ENCODE measurements around the gene RELL2.
A peak's percentile ranks its signal among the peaks of the same experiment; 100 is the strongest.

Gene RELL2

GRCh38 chr5:141617682-141618029 lies 19.1 kb upstream of the RELL2 start:
- DNase-seq (ENCODE audit: extremely low spot score): no peak
- ChIA-PET CTCF (interaction anchor here (1.1 to 17.1 kb wide), 8 partner anchors 14 to 142 kb away, joined by 3 to 442 read pairs (median 7); partner anchors contain the start of genes HDAC3, PCDHGC3 and RELL2), POLR2A (interaction anchor here (1.3 kb wide), 1 partner anchor 19 kb away, joined by 6 read pairs; the partner anchor contains the start of genes HDAC3 and RELL2)
- TF ChIP-seq, protein P1, sequence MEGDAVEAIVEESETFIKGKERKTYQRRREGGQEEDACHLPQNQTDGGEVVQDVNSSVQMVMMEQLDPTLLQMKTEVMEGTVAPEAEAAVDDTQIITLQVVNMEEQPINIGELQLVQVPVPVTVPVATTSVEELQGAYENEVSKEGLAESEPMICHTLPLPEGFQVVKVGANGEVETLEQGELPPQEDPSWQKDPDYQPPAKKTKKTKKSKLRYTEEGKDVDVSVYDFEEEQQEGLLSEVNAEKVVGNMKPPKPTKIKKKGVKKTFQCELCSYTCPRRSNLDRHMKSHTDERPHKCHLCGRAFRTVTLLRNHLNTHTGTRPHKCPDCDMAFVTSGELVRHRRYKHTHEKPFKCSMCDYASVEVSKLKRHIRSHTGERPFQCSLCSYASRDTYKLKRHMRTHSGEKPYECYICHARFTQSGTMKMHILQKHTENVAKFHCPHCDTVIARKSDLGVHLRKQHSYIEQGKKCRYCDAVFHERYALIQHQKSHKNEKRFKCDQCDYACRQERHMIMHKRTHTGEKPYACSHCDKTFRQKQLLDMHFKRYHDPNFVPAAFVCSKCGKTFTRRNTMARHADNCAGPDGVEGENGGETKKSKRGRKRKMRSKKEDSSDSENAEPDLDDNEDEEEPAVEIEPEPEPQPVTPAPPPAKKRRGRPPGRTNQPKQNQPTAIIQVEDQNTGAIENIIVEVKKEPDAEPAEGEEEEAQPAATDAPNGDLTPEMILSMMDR (IDR thresholded peaks at IDR 0.05; ENCODE audit: control extremely low read depth, extremely low read depth, low read depth, missing control alignments): no peak

DNA sequence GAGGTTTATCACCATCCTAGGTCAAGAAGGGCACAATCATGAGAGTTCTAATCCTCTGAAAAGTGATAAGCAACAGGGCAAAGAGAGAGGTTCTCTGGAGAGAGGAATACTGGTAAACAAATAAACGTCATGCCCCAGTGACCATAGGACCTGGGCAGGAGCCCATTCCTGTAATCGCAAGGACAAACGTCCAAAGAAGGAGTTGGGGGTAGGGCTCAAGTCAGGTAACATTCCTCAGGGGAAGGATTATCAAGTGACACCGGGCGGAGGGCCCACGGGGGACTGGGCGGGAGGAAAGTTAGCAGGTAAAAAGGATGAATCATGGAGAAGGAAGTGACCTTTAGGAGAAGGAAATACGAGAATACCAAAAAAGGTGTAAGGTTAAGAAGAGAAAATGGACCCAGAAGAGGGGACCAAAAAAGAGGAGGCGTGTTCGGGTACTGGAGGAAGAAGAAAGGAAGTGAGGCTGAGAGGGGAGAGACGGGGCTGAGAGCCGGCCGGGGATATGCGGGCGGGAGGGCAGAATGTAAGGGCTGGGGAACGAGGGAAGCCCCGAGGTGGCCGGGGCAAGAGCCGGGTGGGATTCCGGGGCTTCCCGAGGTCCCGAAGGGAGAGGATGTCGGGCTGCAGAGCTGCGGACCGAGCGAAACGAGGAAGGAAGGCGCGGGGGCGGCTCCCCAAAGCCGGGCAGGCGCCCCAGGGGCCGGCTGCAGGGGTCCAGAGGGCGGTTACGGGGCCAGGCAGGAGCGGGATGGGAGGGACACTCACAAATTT lies 18.6 kb upstream of the RELL2 start:
- ChIA-PET POLR2A (interaction anchor here (1.0 to 1.4 kb wide), 3 partner anchors 14 to 26 kb away, joined by 3 to 9 read pairs (median 7); partner anchors contain the start of genes HDAC3 and RELL2), CTCF (interaction anchor here (0.6 to 17.1 kb wide), 31 partner anchors 15 to 354 kb away, joined by 3 to 442 read pairs (median 6); partner anchors contain the start of genes FCHSD1, HDAC3, PCDHGA12 and PCDHGC3)
- TF ChIP-seq, protein P1 (IDR thresholded peaks at IDR 0.05; ENCODE audit: control extremely low read depth, extremely low read depth, low read depth, missing control alignments): no peak
- peak; percentile 51 for DNase-seq (ENCODE audit: extremely low spot score)

DNA sequence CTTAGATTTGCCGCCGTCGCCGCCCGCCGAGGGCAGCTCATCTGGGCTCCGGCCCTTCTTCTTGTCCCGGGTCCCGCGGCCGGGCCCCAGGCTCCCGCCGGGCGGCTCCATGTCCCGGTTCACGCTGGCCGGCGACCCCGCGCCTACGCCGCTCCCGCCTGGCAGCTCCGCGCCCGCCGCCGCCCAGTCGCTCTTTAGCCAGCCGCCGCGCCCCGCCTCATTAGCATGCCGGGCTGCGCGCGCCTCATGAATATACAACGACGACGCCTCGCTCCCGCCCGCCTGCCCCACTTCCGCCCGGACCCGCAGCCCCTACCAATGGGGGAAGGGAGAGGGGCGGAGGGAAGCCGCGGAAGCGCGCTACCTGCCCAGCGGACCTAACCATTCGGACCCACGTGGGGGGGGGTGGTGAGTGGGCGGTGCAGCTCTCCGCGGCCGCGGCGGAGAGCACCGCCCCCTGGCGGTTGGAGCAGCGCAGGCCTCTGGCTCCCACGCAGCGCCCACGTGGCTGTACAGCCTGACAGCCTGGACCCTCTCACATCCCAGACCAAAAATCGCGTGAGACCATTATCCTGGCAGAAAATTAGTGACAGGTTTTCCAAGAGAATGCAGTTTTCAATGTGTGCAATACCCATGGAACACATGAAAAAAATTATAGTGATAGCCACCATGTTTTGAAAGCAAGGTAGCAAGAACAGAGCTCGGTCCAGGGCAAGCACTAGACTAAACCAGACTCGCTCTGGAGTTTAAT lies 17.8 kb upstream of the RELL2 start, which contains the start of gene DIAPH1:
TSS of gene DIAPH1 (minus strand) at position 197 of the 751 bp plus-strand sequence. CDS start at position 111, 86 bp downstream.
- POLR2A ChIA-PET: interaction anchor here (0.6 to 1.9 kb wide), 7 partner anchors 15 to 350 kb away, joined by 3 to 9 read pairs (median 4); partner anchors contain the start of genes HDAC3, RELL2, RNF14 and TAF7
- TF ChIP-seq, protein P1 (IDR thresholded peaks at IDR 0.05; ENCODE audit: control extremely low read depth, extremely low read depth, low read depth, missing control alignments): peak; percentile 92
- CTCF ChIA-PET: interaction anchor here (0.6 to 17.1 kb wide), 27 partner anchors 16 to 353 kb away, joined by 3 to 442 read pairs (median 6); partner anchors contain the start of genes FCHSD1, HDAC3, PCDHGA12 and PCDHGC3
- peak; percentile 96 for DNase-seq (ENCODE audit: extremely low spot score)

- POLR2A ChIA-PET: no interaction called here
- peak; percentile 52 for DNase-seq (ENCODE audit: extremely low spot score)
- CTCF ChIA-PET: interaction anchor here (0.8 to 17.1 kb wide), 5 partner anchors 14 to 66 kb away, joined by 3 to 442 read pairs (median 6); partner anchors contain the start of genes HDAC3 and RELL2
- TF ChIP-seq, protein P1 (IDR thresholded peaks at IDR 0.05; ENCODE audit: control extremely low read depth, extremely low read depth, low read depth, missing control alignments): no peak
Measured at GRCh38 chr5:141623186-141623585, 13.6 kb upstream of the RELL2 start.

DNA sequence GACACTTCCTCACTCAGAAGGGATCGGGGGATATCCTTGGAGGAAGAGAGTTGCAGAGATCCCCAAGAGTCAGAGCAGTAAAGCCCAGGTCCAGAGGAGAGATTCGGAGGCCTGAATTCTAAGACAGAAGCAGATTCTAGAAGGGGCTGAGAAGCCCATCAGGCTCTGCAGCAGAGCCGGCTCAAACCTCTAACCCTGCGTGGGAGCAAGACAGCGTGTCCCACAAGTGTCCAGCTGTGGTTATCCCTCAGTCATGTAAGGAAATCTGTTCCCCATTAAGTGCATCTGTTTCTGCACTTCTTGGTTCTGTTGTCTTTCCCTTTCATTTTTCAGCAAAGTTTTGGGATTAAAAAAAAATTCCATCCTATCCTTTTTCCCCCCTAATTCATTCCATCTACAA lies 13.2 kb upstream of the RELL2 start:
- TF ChIP-seq, protein P1 (IDR thresholded peaks at IDR 0.05; ENCODE audit: control extremely low read depth, extremely low read depth, low read depth, missing control alignments): no peak
- POLR2A ChIA-PET: interaction anchor here (0.7 kb wide), 1 partner anchor 21 kb away, joined by 8 read pairs; no protein-coding TSS in a partner anchor
- CTCF ChIA-PET: interaction anchor here (0.8 to 17.1 kb wide), 5 partner anchors 13 to 66 kb away, joined by 3 to 442 read pairs (median 6); partner anchors contain the start of genes HDAC3 and RELL2
- no peak for DNase-seq (ENCODE audit: extremely low spot score)
